Skeletal muscle satellite cell (primary cell): ENCODE results near the gene L3MBTL3.
"Not testable (repeated sequence)": the region's sequence is repeated elsewhere in the genome, so short reads cannot be mapped to it uniquely, and the experiment has no call there.

ENCODE experiments used
- H3K27me3 ChIP-seq: 2 replicates; pipeline ENCODE4 v1.7.0; 2013; ENCODE audit warnings: low read length; ENCODE audit not compliant: control insufficient read depth, insufficient read depth
- H3K36me3 ChIP-seq: 2 replicates; pipeline ENCODE4 v1.7.0; 2013; ENCODE audit warnings: mild to moderate bottlenecking, control low read depth, low read length; ENCODE audit not compliant: insufficient read depth
- H3K4me1 ChIP-seq: 2 replicates; pipeline ENCODE4 v1.7.0; 2013; ENCODE audit warnings: low read length; ENCODE audit not compliant: control insufficient read depth, insufficient read depth
- H3K4me2 ChIP-seq: 2 replicates; pipeline ENCODE4 v1.7.0; 2013; ENCODE audit warnings: mild to moderate bottlenecking, low read length
- H3K4me3 ChIP-seq: 2 replicates; pipeline ENCODE4 v1.7.0; 2013; ENCODE audit warnings: low read length
- H3K9ac ChIP-seq: 2 replicates; pipeline ENCODE4 v1.7.0; 2013; ENCODE audit warnings: mild to moderate bottlenecking, low read depth, low read length, moderate library complexity
- H3K9me3 ChIP-seq: replicated peaks from 2 replicates; pipeline ENCODE4 v1.7.0; 2013; ENCODE audit warnings: mild to moderate bottlenecking, control low read depth, low read length

L3MBTL3 gene

DNA sequence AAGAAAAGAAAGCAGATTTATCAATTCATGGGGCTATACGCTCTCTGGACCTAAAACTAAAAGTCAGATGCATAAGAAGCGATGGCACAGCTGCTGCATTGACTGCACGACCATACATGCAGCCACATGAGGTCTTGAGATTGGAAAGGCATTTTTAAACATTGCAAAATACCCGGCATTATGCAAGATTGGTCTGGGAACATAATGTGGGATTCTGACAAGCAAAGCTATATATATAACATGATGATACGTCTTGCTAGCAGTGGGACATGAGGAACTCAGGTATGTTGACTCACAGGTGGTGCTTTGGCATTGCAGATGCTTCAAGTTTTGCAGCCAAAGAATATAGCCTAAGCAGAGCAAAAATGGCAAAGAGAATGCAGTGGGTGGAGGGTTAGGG is 149.3 kb downstream of the L3MBTL3 start:
- Histone ChIP-seq H3K4me1 (no peaks in the 10 kb centered on the region), H3K27me3 (peaks cover 10% of the 10 kb centered on the region), H3K9ac (no peak overlapping the region), H3K4me2 (no peak overlapping the region), H3K4me3 (no peak overlapping the region), H3K9me3 (no peaks in the 10 kb centered on the region), H3K36me3 (no peaks in the 10 kb centered on the region)

- H3K4me2 ChIP-seq, H3K9ac ChIP-seq: not testable (repeated sequence)
These were observed 151.8 kb downstream of the L3MBTL3 start for GRCh38 chr6:130170160-130170559.

DNA sequence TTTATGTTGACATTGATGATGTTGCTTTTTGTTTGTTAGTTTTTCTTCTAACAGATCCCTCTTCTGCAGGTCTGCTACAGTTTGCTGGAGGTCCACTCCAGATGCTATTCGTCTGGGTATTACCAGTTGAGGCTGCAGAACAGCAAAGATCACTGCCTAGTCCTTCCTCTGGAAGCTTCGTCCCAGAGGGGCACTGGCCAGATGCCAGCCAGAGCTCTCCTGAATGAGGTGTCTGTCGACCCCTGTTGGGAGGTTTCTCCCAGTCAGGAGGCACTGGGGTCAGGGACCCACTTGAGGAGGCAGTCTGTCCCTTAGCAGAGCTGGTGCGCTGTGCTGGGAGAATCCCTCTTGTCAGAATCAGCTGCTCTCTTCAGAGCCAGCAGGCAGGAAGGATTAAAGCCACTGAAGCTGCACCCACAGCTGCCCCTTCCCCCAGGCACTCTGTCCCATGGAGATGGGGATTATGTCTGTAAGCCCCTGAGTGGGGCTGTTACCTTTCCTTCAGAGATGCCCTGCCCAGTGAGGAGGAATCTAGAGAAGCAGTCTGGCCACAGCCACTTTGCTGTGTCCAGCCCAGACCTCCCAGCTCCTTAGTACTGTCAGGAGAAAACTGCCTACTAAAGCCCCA is 155.1 kb downstream of the L3MBTL3 start:
- not testable (repeated sequence) for H3K36me3 ChIP-seq, H3K27me3 ChIP-seq, H3K9ac ChIP-seq, H3K4me3 ChIP-seq, H3K4me2 ChIP-seq, H3K9me3 ChIP-seq, H3K4me1 ChIP-seq

More at GRCh38 chr6:130170160-130170559, 151.8 kb downstream of the L3MBTL3 start:
- H3K4me3 ChIP-seq, H3K9me3 ChIP-seq, H3K36me3 ChIP-seq, H3K27me3 ChIP-seq, H3K4me1 ChIP-seq: not testable (repeated sequence)

- H3K4me3 ChIP-seq, result no peak overlapping the region
- H3K27me3 ChIP-seq, result no peaks in the 10 kb centered on the region
- no peak overlapping the region for H3K4me2 ChIP-seq
- H3K4me1 ChIP-seq, result peaks cover 10% of the 10 kb centered on the region
- no peaks in the 10 kb centered on the region for H3K9me3 ChIP-seq
- H3K36me3 ChIP-seq, result no peaks in the 10 kb centered on the region
- no peak overlapping the region for H3K9ac ChIP-seq
These were observed 158.0 kb downstream of the L3MBTL3 start for GRCh38 chr6:130176378-130176777.

- no peaks in the 10 kb centered on the region for H3K27me3 ChIP-seq
- no peaks in the 10 kb centered on the region for H3K9me3 ChIP-seq
- H3K4me2 ChIP-seq, result no peak overlapping the region
- peaks cover 10% of the 10 kb centered on the region for H3K4me1 ChIP-seq
- no peak overlapping the region for H3K9ac ChIP-seq
- no peak overlapping the region for H3K4me3 ChIP-seq
- no peaks in the 10 kb centered on the region for H3K36me3 ChIP-seq
These were observed 160.3 kb downstream of the L3MBTL3 start for GRCh38 chr6:130178692-130179091.

- Histone ChIP-seq H3K4me2 (no peak overlapping the region), H3K4me1 (peaks cover 10% of the 10 kb centered on the region), H3K9ac (no peak overlapping the region), H3K36me3 (no peaks in the 10 kb centered on the region), H3K27me3 (no peaks in the 10 kb centered on the region), H3K9me3 (no peaks in the 10 kb centered on the region), H3K4me3 (no peak overlapping the region)
These were observed 164.1 kb downstream of the L3MBTL3 start for GRCh38 chr6:130182466-130182865.

GRCh38 chr6:130183271-130184222 is 165.2 kb downstream of the L3MBTL3 start:
- no peak overlapping the region for H3K9ac ChIP-seq
- H3K9me3 ChIP-seq, result no peaks in the 10 kb centered on the region
- no peak overlapping the region for H3K4me3 ChIP-seq
- no peak overlapping the region for H3K4me2 ChIP-seq
- H3K36me3 ChIP-seq, result no peaks in the 10 kb centered on the region
- H3K27me3 ChIP-seq, result no peaks in the 10 kb centered on the region
- peaks cover 6% of the 10 kb centered on the region for H3K4me1 ChIP-seq

DNA sequence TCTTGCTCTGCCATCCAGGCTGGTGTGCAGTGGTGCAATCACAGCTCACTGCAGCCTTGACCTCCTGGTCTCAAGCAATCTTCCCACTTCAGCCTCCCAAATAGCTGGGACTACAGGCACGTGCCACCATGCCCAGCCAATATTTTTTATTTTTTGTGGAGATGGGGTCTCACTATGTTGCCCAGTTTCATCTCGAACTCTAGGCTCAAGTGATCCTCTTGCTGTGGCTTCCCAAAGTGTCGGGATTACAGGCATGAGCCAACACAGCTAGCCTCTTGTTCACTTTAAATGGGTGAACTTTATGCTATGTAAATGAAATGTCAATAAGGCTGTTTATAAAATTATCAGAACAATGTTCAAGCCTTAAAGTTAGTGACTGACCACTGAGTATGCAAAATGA is 167.3 kb downstream of the L3MBTL3 start:
- Histone ChIP-seq H3K4me3 (no peak overlapping the region), H3K36me3 (no peaks in the 10 kb centered on the region), H3K4me2 (no peak overlapping the region), H3K4me1 (no peaks in the 10 kb centered on the region), H3K9ac (no peak overlapping the region), H3K27me3 (no peaks in the 10 kb centered on the region), H3K9me3 (no peaks in the 10 kb centered on the region)

DNA sequence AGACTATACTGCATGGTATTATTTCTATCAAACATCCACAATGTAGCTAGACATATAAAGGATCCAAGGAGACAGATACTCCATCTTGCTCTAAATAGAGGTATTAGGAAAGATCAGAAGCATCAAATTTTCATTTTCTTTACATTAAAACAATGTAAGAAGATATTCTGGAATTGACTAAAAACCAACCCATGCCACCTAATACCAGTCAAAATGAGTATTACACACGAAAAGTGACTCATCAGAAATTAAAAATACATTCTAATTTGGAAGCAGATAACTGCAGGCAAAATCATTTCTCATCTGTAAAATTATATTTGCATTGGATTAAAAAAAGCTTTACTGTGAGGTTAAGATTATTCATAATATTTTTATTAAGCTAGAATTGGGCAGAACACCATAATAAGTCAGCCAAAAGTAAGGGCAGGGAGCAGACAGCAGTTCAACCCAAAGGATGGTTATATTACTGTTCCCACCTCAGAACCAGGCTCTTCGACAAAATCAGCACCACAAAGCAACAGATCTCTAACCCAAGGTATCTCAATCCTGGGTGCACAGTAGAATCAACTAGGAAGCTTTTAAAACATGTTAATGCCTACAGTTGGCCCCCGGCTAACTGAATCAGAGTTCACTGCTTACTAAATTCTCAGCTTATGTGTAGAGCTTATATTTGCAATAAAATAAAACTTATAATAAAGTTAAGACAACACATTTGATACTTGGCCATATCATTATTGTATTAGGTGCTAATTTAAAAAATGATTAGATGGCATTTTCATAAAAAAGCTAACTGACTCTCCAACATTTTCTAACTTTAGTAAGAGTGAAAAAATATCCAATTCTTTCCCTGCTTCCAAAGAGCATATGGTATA is 169.2 kb downstream of the L3MBTL3 start:
- H3K27me3 ChIP-seq, result no peaks in the 10 kb centered on the region
- no peak overlapping the region for H3K4me2 ChIP-seq
- H3K9ac ChIP-seq, result no peak overlapping the region
- no peaks in the 10 kb centered on the region for H3K4me1 ChIP-seq
- no peak overlapping the region for H3K4me3 ChIP-seq
- H3K36me3 ChIP-seq, result no peaks in the 10 kb centered on the region
- no peaks in the 10 kb centered on the region for H3K9me3 ChIP-seq

DNA sequence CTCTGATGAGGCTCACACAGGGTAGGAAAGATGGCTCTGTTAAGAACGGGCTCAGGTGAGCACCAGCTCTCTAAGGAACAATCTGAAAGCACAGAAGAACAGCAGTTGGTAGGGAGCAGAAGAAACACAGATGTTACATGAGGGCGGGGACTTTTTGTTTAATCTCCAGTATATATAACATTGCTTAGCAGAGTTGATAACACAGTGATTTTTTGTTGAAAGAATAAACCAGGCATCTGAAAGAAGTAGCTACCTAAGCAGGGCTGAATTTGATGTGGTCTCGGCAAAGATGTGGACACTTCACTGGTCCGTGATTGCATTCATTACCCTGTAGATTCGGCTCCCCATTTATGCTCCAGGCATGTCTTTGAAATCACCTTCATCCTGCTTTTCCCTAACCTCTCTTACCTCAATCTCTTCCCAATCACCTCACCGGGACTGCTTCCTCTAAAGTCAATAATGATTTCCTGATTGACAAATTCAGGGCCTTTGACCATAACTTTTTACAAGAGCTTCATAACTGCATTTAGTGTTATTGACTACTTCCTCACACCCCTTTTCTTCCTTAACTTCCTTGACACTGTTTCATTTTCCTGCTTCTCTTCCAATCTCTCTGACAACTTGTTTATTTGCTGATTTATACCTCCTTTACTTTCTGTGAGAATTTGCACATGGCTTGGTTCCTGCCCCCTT is 170.0 kb downstream of the L3MBTL3 start:
- no peaks in the 10 kb centered on the region for H3K9me3 ChIP-seq
- no peak overlapping the region for H3K9ac ChIP-seq
- H3K36me3 ChIP-seq, result no peaks in the 10 kb centered on the region
- H3K4me1 ChIP-seq, result no peaks in the 10 kb centered on the region
- H3K4me3 ChIP-seq, result no peak overlapping the region
- no peak overlapping the region for H3K4me2 ChIP-seq
- no peaks in the 10 kb centered on the region for H3K27me3 ChIP-seq
